BJ (cell line): ENCODE measurements around the gene GPC6. TPM values are rescaled to one million over a fixed set of nuclear protein-coding genes. Genes with fewer than 3 reads are reported as not detected.

Experiments used
- CTCF ChIA-PET: fragments of 350-600 bp; formaldehyde crosslinking; extraction: SDS; loops from one replicate; lab custom pipeline; 2021; ENCODE audit warnings: antibody characterized with exemption, inconsistent platforms; lab: Yijun Ruan, JAX
- POLR2A ChIA-PET: fragments of 300-600 bp; sonication (Branson Sonifier 250); formaldehyde crosslinking; extraction: SDS; loops from one replicate; lab custom pipeline; 2021; ENCODE audit warnings: antibody characterized with exemption; lab: Charles Lee
- DNase-seq: peaks from one replicate; pipeline ENCODE4 v3.0.0-alpha.2; 2011; ENCODE audit warnings: low read depth
- H3K27me3 ChIP-seq: 2 replicates; pipeline ENCODE4 v1.6.0; 2011; ENCODE audit warnings: low read length; ENCODE audit not compliant: control insufficient read depth, insufficient read depth
- H3K36me3 ChIP-seq: 2 replicates; pipeline ENCODE4 v1.5.1; 2011; ENCODE audit warnings: low read length; ENCODE audit not compliant: control insufficient read depth, insufficient read depth
- H3K4me3 ChIP-seq: 2 replicates; pipeline ENCODE4 v1.5.1; 2011; ENCODE audit warnings: low read depth, mild to moderate bottlenecking, control low read depth, low read length
- CTCF ChIP-seq: IDR thresholded peaks from 2 replicates; pipeline ENCODE4 v1.5.1; 2011; ENCODE audit warnings: low read depth, mild to moderate bottlenecking, control low read depth, inconsistent platforms, low read length, moderate library complexity; ENCODE audit not compliant: insufficient read depth
- polyA plus RNA-seq: library from polyadenylated mRNA; depleted of rRNA; stranded (reverse); fragments of >200 nt; gene quantifications from 2 replicates; pipeline ENCODE4 v1.2.3, GENCODE V29; 2011

The GPC6 gene
- polyA plus RNA-seq, 1 experiment, result 23.0 TPM

DNA sequence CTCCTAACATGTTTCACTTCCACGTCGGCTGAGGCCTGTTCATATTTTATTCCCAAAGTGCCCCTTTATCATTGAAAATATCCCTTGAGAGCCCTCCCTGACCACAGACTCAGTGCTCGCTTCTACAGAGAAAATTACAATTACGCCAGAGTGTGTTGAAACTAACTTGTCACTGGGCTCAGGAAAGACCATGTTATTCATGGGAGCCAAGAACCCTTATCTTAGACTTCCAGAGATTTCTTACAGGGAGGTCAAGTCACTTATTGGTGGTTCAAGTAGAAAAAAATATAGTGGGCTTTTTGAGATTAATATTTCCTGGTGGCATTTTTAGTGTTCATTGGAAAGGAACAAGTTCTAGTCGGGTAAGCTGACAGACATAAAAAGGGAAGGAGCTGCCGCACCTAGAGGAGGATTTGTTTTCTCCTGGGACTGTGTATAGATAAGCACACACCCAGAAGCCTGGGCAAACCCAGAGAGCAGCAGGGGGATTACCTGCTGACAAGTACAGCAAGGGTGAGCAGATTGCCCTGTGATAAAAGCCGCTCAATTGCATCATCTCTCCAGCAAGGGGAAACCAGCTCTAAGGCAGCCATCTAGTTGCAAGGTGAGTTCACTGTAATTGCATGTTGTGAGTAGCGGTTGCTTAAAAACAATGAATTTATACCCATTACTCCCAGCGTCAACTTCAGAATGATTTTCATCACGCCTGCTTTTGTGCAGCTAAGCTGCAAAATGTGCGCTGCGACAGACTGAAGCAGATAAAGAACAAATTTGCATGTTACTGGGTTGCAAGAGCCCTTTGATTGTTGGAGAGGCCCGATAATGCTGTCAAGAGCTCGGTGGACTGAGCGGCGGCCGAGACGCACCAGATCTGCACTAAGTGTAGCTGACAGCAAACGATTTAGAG is 1206.7 kb downstream of the GPC6 start:
- CTCF ChIA-PET, result interaction anchor here (2.4 to 4.0 kb wide), 4 partner anchors 10 to 188 kb away, joined by 10 to 67 read pairs (median 14); no protein-coding TSS in a partner anchor
- no peak for DNase-seq
- POLR2A ChIA-PET, result no interaction called here
- no peaks in the 10 kb centered on the region for H3K36me3 ChIP-seq
- H3K27me3 ChIP-seq, result no peaks in the 10 kb centered on the region
- TF ChIP-seq CTCF, result no peak
- H3K4me3 ChIP-seq, result no peak overlapping the region

- POLR2A ChIA-PET, result no interaction called here
- no peaks in the 10 kb centered on the region for H3K36me3 ChIP-seq
- no peak overlapping the region for H3K4me3 ChIP-seq
- CTCF ChIA-PET, result interaction anchor here (0.5 to 4.0 kb wide), 20 partner anchors 9 to 232 kb away, joined by 3 to 67 read pairs (median 4); partner anchors contain the start of genes DCT and TGDS
- DNase-seq, result peak; percentile 2
- no peaks in the 10 kb centered on the region for H3K27me3 ChIP-seq
- peak; percentile 62 for TF ChIP-seq CTCF
Observed at GRCh38 chr13:94435604-94436226, 1209.1 kb downstream of the GPC6 start.

GRCh38 chr13:94444826-94445225 is 1218.2 kb downstream of the GPC6 start:
- DNase-seq, result no peak
- ChIA-PET POLR2A (no interaction called here), CTCF (no interaction called here)
- H3K27me3 ChIP-seq, result no peaks in the 10 kb centered on the region
- no peaks in the 10 kb centered on the region for H3K36me3 ChIP-seq
- no peak for TF ChIP-seq CTCF
- H3K4me3 ChIP-seq, result no peak overlapping the region

- no peak for TF ChIP-seq CTCF
- Histone ChIP-seq H3K36me3 (no peaks in the 10 kb centered on the region), H3K27me3 (no peaks in the 10 kb centered on the region), H3K4me3 (no peak overlapping the region)
- ChIA-PET CTCF (interaction anchor here (0.9 kb wide), 1 partner anchor 16 kb away, joined by 3 read pairs; no protein-coding TSS in a partner anchor), POLR2A (no interaction called here)
- no peak for DNase-seq
Observed at GRCh38 chr13:94454334-94454733, 1227.7 kb downstream of the GPC6 start.

GRCh38 chr13:94454906-94455305 is 1228.3 kb downstream of the GPC6 start:
- DNase-seq, result no peak
- H3K4me3 ChIP-seq, result no peak overlapping the region
- ChIA-PET CTCF (no interaction called here), POLR2A (no interaction called here)
- H3K36me3 ChIP-seq, result no peaks in the 10 kb centered on the region
- TF ChIP-seq CTCF, result no peak
- no peaks in the 10 kb centered on the region for H3K27me3 ChIP-seq
